HG03520 (cell line): Measurements from ENCODE around the gene TTC39B.
"Not testable (repeated sequence)": the region's sequence is repeated elsewhere in the genome, so short reads cannot be mapped to it uniquely, and the experiment has no call there.

Experiments used
- ATAC-seq: cut with Tn5 transposase; IDR thresholded peaks from one replicate; pipeline ENCODE4 v1.9.1; 2021; ENCODE audit warnings: mild to moderate bottlenecking, moderate library complexity; ENCODE audit not compliant: unreplicated experiment

Gene TTC39B

GRCh38 chr9:15306757-15307522 is at the start of gene TTC39B:
Gene TTC39B, minus strand, starts transcription at chr9:15307216. Its CDS starts 91 bp downstream, at chr9:15307125.
- peak; percentile 96 for ATAC-seq

DNA sequence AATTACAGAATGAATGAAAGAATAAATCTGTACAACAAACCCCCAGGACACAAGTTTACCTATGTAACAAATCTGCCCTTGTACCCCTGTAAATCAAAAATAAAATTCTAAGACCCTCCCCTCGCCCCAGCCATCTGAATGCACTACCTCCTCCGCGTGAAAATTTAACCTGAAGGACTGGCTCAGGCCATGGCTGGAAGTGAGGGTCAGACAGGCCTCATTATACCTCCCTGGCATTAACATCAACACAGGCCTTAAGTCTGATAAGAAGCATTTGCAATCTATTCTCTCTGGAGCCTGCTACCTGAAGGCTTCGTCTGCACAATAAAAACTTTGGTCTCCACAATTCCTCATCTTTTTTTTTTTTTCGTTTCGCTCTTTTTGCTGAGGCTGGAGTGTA is 48.7 kb upstream of the TTC39B start:
- no peak for ATAC-seq

GRCh38 chr9:15354713-15355112 is 47.7 kb upstream of the TTC39B start:
- ATAC-seq, result no peak

- no peak for ATAC-seq
These were observed 46.9 kb upstream of the TTC39B start for GRCh38 chr9:15353892-15354291.

GRCh38 chr9:15352306-15352705 is 45.3 kb upstream of the TTC39B start:
- no peak for ATAC-seq

GRCh38 chr9:15349892-15350761 is 43.1 kb upstream of the TTC39B start:
- no peak for ATAC-seq

DNA sequence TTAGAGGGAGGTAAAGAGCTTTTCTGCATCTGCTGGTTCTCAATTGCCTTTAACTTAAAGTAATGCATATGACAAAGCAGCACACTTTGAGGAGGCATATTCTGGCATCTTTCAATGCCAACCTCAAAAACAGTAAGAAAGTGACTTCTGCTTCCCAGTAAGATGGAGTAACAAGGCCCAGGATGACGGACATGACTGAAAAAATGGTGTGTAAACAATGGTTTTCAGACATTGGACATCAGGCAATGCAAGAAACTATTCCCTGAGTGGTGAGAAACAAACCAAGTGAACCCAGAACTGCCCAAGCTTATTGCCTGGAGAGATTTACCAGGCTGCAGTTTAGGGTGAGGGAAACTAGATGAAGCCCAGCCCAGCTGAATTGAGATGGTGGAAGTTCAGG is 39.8 kb upstream of the TTC39B start:
- ATAC-seq, result no peak

DNA sequence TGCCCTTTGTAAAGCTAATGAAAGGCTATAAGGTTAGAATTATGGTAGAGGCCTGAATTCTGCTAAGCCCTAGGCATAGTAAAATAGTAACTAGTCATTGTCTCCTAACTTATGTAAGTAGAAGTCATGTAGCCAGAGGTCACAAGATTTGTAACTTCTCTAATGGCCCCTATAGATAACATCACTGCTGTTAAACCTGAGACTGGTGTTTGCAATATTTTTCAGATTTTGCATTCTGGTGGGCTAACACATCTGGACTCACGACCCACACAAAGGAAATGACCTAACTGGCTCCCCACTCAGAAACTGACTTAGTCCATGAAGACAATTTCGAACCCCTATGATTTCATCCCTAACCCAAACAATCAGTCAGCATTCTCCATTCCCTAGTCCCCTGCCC is 37.2 kb upstream of the TTC39B start:
- ATAC-seq, result no peak

GRCh38 chr9:15333376-15333881 is 26.4 kb upstream of the TTC39B start:
- ATAC-seq, result no peak

DNA sequence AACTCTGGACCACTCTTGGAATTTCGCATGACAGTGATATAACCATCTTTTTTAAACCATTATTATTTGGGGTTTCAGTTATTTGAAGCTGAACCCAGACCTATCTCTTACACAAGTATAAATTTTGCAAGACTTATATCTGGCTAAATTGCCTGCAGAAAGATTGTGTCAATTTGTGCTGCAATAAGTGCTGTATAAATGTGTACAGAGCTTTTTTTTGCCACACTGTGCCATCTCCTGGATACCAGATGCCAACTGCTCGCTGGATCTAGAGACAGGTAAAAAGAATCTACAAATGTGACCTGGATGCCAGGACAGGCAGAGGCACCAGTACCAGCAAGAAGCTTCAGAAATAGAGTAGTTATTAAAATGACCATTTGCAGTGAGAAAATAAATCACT is 25.9 kb upstream of the TTC39B start:
- ATAC-seq, result no peak

DNA sequence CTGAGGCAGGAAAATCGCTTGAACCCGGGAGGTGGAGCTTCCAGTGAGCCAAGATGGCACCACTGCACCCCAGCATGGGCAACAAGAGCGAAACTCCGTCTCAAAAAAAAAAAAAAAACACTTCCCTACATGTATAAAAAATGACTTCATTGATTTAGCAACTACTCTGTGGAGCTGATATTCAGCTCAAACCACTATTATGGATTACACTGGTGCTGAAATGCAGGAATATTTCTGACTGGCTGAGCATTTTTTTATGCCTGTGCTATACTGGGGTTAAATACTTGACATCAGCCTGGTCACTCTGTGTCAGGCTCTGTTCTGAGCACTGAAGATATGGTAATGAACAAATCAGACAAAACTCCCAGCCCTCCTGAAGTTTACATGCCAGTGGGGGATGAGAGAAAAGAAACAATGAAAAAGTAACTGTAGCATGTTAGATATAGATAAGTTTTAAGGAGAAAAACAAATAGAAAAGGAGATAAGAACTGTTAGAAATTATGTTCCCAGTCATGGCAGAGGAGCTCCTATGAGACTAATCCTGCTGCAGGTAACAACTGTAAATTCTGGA is 22.6 kb upstream of the TTC39B start:
- ATAC-seq, result no peak

DNA sequence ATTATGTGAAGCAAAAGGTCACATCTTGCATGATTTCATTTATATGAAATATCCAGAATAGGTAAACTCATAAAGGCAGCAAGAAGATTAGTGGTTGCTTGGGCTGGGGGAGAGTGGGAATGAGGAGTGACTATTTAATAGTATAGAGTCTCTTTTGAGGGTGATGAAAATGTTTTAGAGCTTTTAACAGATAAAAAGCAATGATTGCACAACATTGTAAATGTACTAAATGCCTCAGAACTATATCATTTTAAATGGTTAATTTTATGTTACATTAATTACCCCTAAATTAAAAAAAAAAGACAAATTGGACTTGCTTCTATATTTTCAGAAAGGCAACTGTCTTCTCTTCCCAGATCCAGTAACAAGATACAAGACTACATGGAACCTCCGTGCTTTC is 21.9 kb upstream of the TTC39B start:
- ATAC-seq, result no peak

DNA sequence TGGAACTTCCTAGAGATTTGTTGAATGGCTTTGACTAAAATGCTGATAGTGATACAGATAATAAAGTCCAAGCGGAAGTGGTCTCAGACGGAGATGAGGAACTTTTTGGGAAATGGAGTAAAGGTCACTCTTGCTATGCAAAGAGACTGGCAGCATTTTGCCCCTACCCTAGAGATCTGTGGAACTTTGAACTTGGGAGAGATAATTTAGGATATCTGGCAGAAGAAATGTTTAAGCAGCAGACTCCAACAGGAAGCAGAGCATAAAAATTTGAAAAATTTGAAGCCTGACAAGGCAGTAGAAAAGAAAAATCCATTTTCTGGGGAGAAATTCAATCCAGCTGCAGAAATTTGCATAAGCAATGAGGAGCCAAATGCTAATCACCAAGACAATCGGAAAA is 15.7 kb upstream of the TTC39B start:
- not testable (repeated sequence) for ATAC-seq

DNA sequence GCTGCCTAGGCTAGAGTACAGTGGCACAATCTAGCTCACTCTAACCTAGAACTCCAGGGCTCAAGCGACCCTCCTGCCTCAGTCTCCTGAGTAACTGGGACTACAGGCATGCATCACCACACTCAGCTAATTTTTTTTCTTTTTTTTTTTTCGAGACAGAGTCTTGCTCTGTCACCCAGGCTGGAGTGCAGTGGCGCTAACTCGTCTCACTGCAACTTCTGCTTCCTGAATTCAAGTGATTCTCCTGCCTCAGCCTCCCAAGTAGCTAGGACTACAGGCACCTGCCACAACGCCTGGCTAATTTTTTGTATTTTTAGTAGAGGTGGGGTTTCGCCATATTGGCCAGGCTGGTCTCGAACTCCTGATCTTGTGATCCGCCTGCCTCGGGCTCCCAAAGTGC is 12.6 kb upstream of the TTC39B start:
- ATAC-seq, result not testable (repeated sequence)

- no peak for ATAC-seq
These were observed 10.8 kb upstream of the TTC39B start for GRCh38 chr9:15317836-15318235.

DNA sequence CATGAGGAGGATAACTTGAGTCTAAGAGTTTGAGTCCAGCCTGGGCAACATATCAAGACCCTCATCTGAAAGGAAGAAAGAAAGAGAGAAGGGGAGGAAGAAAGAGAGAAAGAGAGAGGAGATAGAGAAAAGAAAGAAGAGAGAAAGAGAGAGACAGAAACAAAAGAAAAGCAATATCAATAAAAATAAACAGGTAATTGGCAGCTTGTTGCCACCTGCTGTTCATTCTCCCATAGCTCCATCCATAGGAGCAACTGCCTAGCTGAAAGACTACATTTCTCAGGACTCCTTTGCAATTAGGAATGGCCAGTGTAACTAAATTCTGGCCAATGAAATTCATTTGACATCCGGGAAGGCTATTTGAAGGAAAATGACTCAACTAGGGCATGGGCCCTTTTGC is 4.6 kb upstream of the TTC39B start:
- ATAC-seq, result no peak

DNA sequence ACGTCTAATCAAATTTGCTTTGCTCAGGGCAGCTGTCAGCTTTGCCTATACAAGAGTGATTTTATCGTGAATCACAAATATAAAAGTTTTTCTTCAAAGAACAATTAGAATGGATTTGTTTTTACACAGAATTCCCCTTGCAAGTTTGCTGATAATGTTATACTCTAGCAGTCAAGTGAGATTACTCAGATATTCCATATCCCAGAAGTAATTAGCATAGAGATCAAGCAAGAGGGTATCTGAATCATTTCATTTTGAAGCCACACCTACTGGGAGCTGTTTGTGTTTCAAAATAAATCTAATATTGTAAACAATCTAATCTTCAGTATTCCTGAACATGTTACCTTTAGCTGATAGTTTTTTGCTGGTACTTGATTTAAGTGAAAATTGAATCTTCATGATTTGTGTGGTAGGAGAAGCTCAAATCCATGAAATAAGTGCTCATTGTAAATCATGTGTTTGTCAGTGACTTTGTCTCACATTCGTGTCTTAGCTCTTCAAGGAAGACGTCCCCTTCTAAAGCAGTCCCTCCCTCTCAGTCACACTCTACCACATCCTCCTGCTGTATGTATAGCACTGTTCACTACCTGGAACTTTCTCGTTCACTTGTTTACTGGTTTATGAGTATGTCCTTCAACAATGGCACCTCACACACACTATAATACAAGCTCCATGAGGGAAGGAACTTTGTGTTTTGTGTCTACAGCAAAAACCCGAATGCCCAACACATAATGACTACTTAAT is 3.3 kb upstream of the TTC39B start:
- ATAC-seq, result no peak

- ATAC-seq, result no peak
These were observed 1.5 kb upstream of the TTC39B start for GRCh38 chr9:15308511-15308910.

DNA sequence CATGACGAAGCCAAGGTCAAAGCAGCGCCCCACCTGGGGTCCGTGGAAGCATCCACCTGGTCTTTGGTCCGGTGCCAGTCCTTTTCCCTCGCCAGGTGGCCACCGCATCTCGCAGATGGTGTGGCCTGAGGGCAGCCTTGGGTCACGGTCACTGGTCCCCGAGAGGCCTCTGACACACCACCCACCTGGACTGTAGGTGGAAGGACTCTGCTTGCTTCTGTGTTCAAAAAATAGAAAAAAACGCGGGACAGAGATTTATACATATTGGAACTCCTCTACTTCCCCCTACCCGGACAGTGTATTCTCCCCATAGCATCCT is 466 bp upstream of the TTC39B start:
- peak; percentile 10 for ATAC-seq

DNA sequence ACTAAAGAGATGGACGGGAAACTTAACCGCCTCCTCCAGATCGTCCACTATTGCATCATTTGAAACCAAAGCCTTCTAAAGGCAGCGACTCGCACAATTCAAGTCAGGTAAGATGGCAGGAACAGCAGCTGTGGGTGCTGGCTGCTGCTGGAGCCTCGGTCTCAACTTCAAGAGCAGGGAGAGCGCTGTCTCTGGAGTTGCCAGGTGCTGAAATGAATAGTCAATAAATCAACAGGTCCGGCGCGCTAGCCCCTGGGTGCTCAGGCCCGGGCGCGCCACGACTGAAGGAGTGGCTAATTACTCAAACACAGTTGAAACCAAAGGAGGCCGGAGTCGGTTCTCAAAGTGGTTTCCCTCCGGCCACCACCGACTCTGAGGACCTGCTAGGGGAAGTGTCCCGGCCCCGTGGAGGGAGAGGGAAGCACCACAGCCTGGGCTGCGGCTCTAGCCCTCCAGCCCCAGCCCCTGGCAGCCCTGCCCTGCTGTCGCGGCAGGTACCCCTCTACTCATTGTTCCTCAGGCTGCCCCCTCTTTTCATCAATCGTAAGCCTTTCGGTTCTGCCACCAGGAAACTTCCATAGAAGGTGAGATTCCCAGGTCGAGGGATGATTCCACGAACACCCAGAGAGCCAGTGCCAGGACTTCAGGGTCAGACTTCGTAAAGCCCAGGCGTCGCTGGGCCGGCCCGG is 804 bp downstream of the TTC39B start:
- no peak for ATAC-seq
